HepG2 (cell line): ENCODE data around the gene AP3B1. TPM values are rescaled to one million over a fixed set of nuclear protein-coding genes. Genes with fewer than 3 reads are reported as not detected.

ENCODE experiments used
- ATAC-seq: fragments of 200-7000 bp; cut with Tn5 transposase; 3 replicates; pipeline ENCODE4 v1.9.1; 2020; ENCODE audit warnings: mild to moderate bottlenecking, moderate library complexity
- BruUV-seq: library from RNA; stranded (reverse); fragments of 400-500 nt; replicated peaks from 2 replicates; lab custom pipeline; 2021; lab: Mats Ljungman, UMichigan
- CTCF ChIA-PET: fragments of 300-600 bp; formaldehyde crosslinking; extraction: SDS; loops from one replicate; lab custom pipeline; 2021; ENCODE audit warnings: low total read pairs, inconsistent platforms, low intra/inter-chr PET ratio; lab: Yijun Ruan, JAX
- POLR2A ChIA-PET: fragments of 350-600 bp; sonication (Branson Sonifier 250); formaldehyde crosslinking; loops from one replicate; lab custom pipeline; 2020; ENCODE audit warnings: antibody characterized with exemption, inconsistent platforms; lab: Yijun Ruan, JAX
- DNase-seq: peaks from one replicate; pipeline ENCODE4 v3.0.0-alpha.2; 2015; ENCODE audit warnings: low spot score
- FAIRE-seq: peaks from 3 replicates; lab custom pipeline; 2011; peaks lifted over from hg19 to GRCh38; lab: Jason Lieb, UNC
- H2AFZ ChIP-seq: one replicate; pipeline ENCODE4 v1.6.1; 2011; ENCODE audit warnings: low read length, inconsistent platforms
- H3K27ac ChIP-seq: fragments of 300-600 bp; 3 replicates; pipeline ENCODE4 v1.8.0; 2011; ENCODE audit warnings: mixed run types, mild to moderate bottlenecking, mixed read lengths, low read length, inconsistent platforms; ENCODE audit not compliant: insufficient read depth; ENCODE audit errors: extremely low read length
- H3K27me3 ChIP-seq, 2 experiments: fragments of 200-600 bp in 1 of 2; 2 replicates in 1 of 2; 3 replicates in 1 of 2; pipeline versions ENCODE4 v1.6.0 to v1.8.0; 2011; ENCODE audit warnings: low read length in 2 of 2, mild to moderate bottlenecking in 2 of 2, moderate library complexity in 2 of 2, inconsistent platforms in 1 of 2; ENCODE audit not compliant: insufficient read depth in 2 of 2, control insufficient read depth in 1 of 2
- H3K36me3 ChIP-seq, 2 experiments: fragments of 200-600 bp in 1 of 2; replicated peaks in 1 of 2; 2 replicates in 1 of 2; 3 replicates in 1 of 2; pipeline versions ENCODE4 v1.5.1 to v1.8.0; 2011; ENCODE audit warnings: low read length in 2 of 2, inconsistent platforms in 1 of 2; ENCODE audit not compliant: insufficient read depth in 2 of 2, control insufficient read depth in 1 of 2
- H3K4me1 ChIP-seq: 2 replicates; pipeline ENCODE4 v1.5.1; 2012; ENCODE audit warnings: low read length, inconsistent platforms; ENCODE audit not compliant: insufficient read depth
- H3K4me2 ChIP-seq: 2 replicates; pipeline ENCODE4 v1.6.0; 2011; ENCODE audit warnings: low read depth, low read length, inconsistent platforms
- H3K4me3 ChIP-seq, 3 experiments: fragments of 200-600 bp in 1 of 3; sonication (generic), shearing (Covaris generic) in 1 of 3; replicated peaks in 1 of 3; 2 replicates each; pipeline ENCODE4 v1.5.1; 2011 to 2016; ENCODE audit warnings: low read length in 3 of 3, inconsistent platforms in 2 of 3, low read depth in 2 of 3, mild to moderate bottlenecking in 2 of 3, control low read depth in 1 of 3, mixed read lengths in 1 of 3; ENCODE audit not compliant: insufficient read depth in 1 of 3
- H3K79me2 ChIP-seq: one replicate; pipeline ENCODE4 v1.6.1; 2011; ENCODE audit warnings: low read length, inconsistent platforms; ENCODE audit not compliant: insufficient read depth
- H3K9ac ChIP-seq: 2 replicates; pipeline ENCODE4 v1.6.0; 2011; ENCODE audit warnings: mild to moderate bottlenecking, low read depth, low read length, inconsistent platforms; ENCODE audit not compliant: insufficient read depth
- H3K9me3 ChIP-seq: 2 replicates; pipeline ENCODE4 v1.5.1; 2012; ENCODE audit warnings: mild to moderate bottlenecking, low read length
- H4K20me1 ChIP-seq: 2 replicates; pipeline ENCODE4 v1.6.0; 2011; ENCODE audit warnings: inconsistent platforms, mild to moderate bottlenecking, low read length, moderate library complexity; ENCODE audit not compliant: insufficient read depth
- MTA3 ChIP-seq: sonication (generic); formaldehyde crosslinking; IDR thresholded peaks from 2 replicates; pipeline ENCODE4 v1.4.0; 2020; ENCODE audit warnings: missing genetic modification reagents
- MYC ChIP-seq: sonication (generic); formaldehyde crosslinking; IDR thresholded peaks from 2 replicates; pipeline ENCODE4 v1.9.0; 2021; ENCODE audit warnings: missing genetic modification reagents, borderline replicate concordance
- SMARCE1 ChIP-seq: fragments of 450-650 bp; IDR thresholded peaks from 2 replicates; pipeline ENCODE4 v1.6.1; 2017; ENCODE audit warnings: borderline replicate concordance
- ZNF282 ChIP-seq: fragments of 450-650 bp; IDR thresholded peaks from 2 replicates; pipeline ENCODE4 v1.6.1; 2018; ENCODE audit not compliant: partially characterized antibody
- ZNF317 ChIP-seq: sonication (generic); formaldehyde crosslinking; IDR thresholded peaks from 2 replicates; pipeline ENCODE4 v1.5.0; 2020; ENCODE audit warnings: mild to moderate bottlenecking, missing genetic modification reagents
- ZNF335 ChIP-seq: sonication (generic); formaldehyde crosslinking; IDR thresholded peaks from 2 replicates; pipeline ENCODE4 v1.4.0; 2020; ENCODE audit warnings: missing genetic modification reagents
- ZNF432 ChIP-seq: sonication (generic); formaldehyde crosslinking; IDR thresholded peaks from 2 replicates; pipeline ENCODE4 v1.5.0; 2020; ENCODE audit warnings: missing genetic modification reagents, mild to moderate bottlenecking, borderline replicate concordance
- ZNF562 ChIP-seq: sonication (generic); formaldehyde crosslinking; IDR thresholded peaks from 2 replicates; pipeline ENCODE4 v1.8.0; 2022; ENCODE audit warnings: missing genetic modification reagents, borderline replicate concordance
- ZNF567 ChIP-seq: sonication (generic); formaldehyde crosslinking; IDR thresholded peaks from 2 replicates; pipeline ENCODE4 v1.8.1; 2023; ENCODE audit warnings: mild to moderate bottlenecking, missing genetic modification reagents, borderline replicate concordance
- ZNF672 ChIP-seq: sonication (generic); formaldehyde crosslinking; IDR thresholded peaks from 2 replicates; pipeline ENCODE4 v1.8.1; 2022; ENCODE audit warnings: missing genetic modification reagents
- WGBS: methylation state at CpG from one replicate; pipeline ENCODE4 v1.1.6; 2017; ENCODE audit warnings: low lambda C conversion rate; 5-methylcytosine and 5-hydroxymethylcytosine counted together
- in situ Hi-C: cut with HindIII; loops from 2 replicates; pipeline ENCODE4 v1.10.0; 2017; ENCODE audit warnings: low pct_unique_long_range_greater_than_20kb; ENCODE audit not compliant: extremely low pct_ligation_motif_present
- intact Hi-C: fragments of 100-400 bp; cut with micrococcal nuclease; formaldehyde crosslinking; loops from one replicate; pipeline ENCODE4 v1.10.0; 2022; ENCODE audit not compliant: unreplicated experiment
- polyA plus RNA-seq, 8 experiments: library from polyadenylated mRNA; depleted of rRNA in 3 of 8; stranded (reverse) in 7 of 8; unstranded in 1 of 8; fragments of >200 nt; fragmentation: Illumina TruSeq in 4 of 8; extraction: Trizol in 4 of 8; gene quantifications; 2 replicates each; pipeline versions ENCODE4 v1.2.1 to v1.2.3, GENCODE V29; 2011 to 2016; ENCODE audit warnings: low read depth in 4 of 8, missing spikeins in 1 of 8, mixed read lengths in 1 of 8; ENCODE audit not compliant: insufficient read depth in 1 of 8
- total RNA-seq, 5 experiments: library from RNA; depleted of rRNA; stranded (reverse); fragments of >200 nt; fragmentation: Illumina TruSeq; extraction: Trizol; gene quantifications; 2 replicates each; pipeline ENCODE4 v1.2.3, GENCODE V29; 2016; ENCODE audit warnings: low read depth in 1 of 5
- TF ChIP-seq, protein P1 (sequence below): sonication (generic); formaldehyde crosslinking; IDR thresholded peaks from 2 replicates; pipeline ENCODE4 v1.9.0; 2021; ENCODE audit warnings: missing genetic modification reagents, borderline replicate concordance
- TF ChIP-seq, protein P2 (sequence below), 2 experiments: IDR thresholded peaks; 2 replicates each; pipeline ENCODE4 v1.6.1; 2011 to 2012; ENCODE audit warnings: low read length in 2 of 2, borderline replicate concordance in 1 of 2, low read depth in 1 of 2, mild to moderate bottlenecking in 1 of 2, moderate library complexity in 1 of 2

AP3B1 gene
- total and polyA plus RNA-seq, 2 of the 13 experiments (the other 11 are each of a cell fraction or from before 2014, with no cell fraction given) = 37.7 to 51.2 TPM

DNA sequence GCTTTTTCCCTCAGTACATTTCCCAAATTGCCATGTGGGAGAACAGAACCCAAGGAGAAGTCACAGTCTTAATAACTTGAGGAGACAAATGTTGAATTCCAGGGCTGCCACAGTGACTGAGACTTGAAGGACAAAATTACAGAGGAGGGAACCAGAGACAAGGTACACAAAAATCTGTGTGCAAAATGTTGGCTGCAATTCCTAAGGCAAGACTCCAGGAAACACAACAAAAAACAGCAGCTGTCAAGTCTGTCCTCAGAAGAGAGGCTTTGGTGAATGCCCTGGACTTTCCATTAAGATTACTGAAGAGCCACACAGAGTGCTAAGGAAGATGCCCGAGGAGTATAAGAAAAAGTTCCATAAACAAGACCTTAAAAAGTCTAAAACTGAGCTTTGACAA is 21.1 kb downstream of the AP3B1 start (continued):
- TF ChIP-seq ZNF567 = no peak

DNA sequence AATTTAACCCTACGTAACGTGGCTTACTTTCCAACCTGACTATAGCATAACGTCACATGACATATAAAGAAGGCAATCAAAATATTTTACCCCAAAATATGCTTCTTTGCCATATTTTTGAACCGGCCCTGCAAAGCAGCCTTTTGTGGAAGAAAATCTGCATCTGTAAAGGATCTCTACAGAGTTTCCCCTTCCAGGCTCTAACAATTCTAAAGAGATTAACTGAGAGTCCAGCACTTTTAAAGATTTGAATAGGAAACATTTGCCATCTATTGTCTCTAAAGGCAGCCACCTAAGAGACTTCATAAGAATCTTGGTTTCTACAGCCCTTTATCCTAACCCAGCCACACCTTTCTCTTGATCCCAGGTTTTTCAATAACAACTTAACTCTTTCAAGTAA is 22.7 kb downstream of the AP3B1 start:
- FAIRE-seq (no peak), DNase-seq (no peak), ATAC-seq (no peak)
- H3K9me3 ChIP-seq = no peaks in the 10 kb centered on the region
- BruUV-seq = no TSS peak
- POLR2A ChIA-PET = no interaction called here
- peaks cover 46% of the 10 kb centered on the region for H3K4me1 ChIP-seq
- no peak overlapping the region for H3K4me2 ChIP-seq
- no peak overlapping the region for H3K27ac ChIP-seq
- in situ Hi-C loops = no loop called here
- 95% methylated on average over 4 of the region's 4 CpGs for WGBS
- no peak overlapping the region for H2AFZ ChIP-seq
- no peaks in the 10 kb centered on the region; a peak in 1 of 5 replicates for H3K36me3 ChIP-seq
- no peaks in the 10 kb centered on the region for H3K27me3 ChIP-seq
- TF ChIP-seq ZNF562 (CRISPR knock-in tag) = no peak
- TF ChIP-seq MTA3 (CRISPR knock-in tag) = no peak
- TF ChIP-seq ZNF335 = no peak
- TF ChIP-seq, protein P1, sequence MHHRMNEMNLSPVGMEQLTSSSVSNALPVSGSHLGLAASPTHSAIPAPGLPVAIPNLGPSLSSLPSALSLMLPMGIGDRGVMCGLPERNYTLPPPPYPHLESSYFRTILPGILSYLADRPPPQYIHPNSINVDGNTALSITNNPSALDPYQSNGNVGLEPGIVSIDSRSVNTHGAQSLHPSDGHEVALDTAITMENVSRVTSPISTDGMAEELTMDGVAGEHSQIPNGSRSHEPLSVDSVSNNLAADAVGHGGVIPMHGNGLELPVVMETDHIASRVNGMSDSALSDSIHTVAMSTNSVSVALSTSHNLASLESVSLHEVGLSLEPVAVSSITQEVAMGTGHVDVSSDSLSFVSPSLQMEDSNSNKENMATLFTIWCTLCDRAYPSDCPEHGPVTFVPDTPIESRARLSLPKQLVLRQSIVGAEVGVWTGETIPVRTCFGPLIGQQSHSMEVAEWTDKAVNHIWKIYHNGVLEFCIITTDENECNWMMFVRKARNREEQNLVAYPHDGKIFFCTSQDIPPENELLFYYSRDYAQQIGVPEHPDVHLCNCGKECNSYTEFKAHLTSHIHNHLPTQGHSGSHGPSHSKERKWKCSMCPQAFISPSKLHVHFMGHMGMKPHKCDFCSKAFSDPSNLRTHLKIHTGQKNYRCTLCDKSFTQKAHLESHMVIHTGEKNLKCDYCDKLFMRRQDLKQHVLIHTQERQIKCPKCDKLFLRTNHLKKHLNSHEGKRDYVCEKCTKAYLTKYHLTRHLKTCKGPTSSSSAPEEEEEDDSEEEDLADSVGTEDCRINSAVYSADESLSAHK = no peak
- TF ChIP-seq SMARCE1 = no peak
- no peak for TF ChIP-seq ZNF672 (CRISPR knock-in tag)
- TF ChIP-seq ZNF317 (CRISPR knock-in tag) = no peak
- TF ChIP-seq, protein P2, sequence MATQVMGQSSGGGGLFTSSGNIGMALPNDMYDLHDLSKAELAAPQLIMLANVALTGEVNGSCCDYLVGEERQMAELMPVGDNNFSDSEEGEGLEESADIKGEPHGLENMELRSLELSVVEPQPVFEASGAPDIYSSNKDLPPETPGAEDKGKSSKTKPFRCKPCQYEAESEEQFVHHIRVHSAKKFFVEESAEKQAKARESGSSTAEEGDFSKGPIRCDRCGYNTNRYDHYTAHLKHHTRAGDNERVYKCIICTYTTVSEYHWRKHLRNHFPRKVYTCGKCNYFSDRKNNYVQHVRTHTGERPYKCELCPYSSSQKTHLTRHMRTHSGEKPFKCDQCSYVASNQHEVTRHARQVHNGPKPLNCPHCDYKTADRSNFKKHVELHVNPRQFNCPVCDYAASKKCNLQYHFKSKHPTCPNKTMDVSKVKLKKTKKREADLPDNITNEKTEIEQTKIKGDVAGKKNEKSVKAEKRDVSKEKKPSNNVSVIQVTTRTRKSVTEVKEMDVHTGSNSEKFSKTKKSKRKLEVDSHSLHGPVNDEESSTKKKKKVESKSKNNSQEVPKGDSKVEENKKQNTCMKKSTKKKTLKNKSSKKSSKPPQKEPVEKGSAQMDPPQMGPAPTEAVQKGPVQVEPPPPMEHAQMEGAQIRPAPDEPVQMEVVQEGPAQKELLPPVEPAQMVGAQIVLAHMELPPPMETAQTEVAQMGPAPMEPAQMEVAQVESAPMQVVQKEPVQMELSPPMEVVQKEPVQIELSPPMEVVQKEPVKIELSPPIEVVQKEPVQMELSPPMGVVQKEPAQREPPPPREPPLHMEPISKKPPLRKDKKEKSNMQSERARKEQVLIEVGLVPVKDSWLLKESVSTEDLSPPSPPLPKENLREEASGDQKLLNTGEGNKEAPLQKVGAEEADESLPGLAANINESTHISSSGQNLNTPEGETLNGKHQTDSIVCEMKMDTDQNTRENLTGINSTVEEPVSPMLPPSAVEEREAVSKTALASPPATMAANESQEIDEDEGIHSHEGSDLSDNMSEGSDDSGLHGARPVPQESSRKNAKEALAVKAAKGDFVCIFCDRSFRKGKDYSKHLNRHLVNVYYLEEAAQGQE (IDR thresholded peaks at IDR 0.05; ENCODE audit: borderline replicate concordance in 1 of 2, low read depth in 1 of 2, low read length in 2 of 2) = no peak
- no peak for TF ChIP-seq ZNF282
- TF ChIP-seq MYC = no peak
- TF ChIP-seq ZNF432 (CRISPR knock-in tag) = no peak
- CTCF ChIA-PET = no interaction called here
- intact Hi-C loops = no loop called here
- peaks cover 8% of the 10 kb centered on the region; the same call in 1 of the 2 replicates for H4K20me1 ChIP-seq
- peaks cover 50% of the 10 kb centered on the region for H3K79me2 ChIP-seq
- no peak overlapping the region for H3K9ac ChIP-seq
- no peak overlapping the region for H3K4me3 ChIP-seq
